OCI-LY3 (cell line): Measurements from ENCODE around the gene KLHL33.

Source experiments
- H2AFZ ChIP-seq: fragments of 200-600, 300-600 bp; shearing (Covaris generic); 2 replicates; pipeline ENCODE4 v1.6.0; 2014; ENCODE audit warnings: antibody characterized with exemption, low read depth, low read length
- H3K27ac ChIP-seq: fragments of 200-600, 300-600 bp; sonication (generic); 2 replicates; pipeline ENCODE4 v1.5.1; 2014; ENCODE audit warnings: mild to moderate bottlenecking, low read length, moderate library complexity, mixed read lengths
- H3K27me3 ChIP-seq: fragments of 200-600, 300-600 bp; sonication (generic); 2 replicates; pipeline ENCODE4 v1.6.1; 2014; ENCODE audit warnings: low read depth, low read length, mixed read lengths
- H3K36me3 ChIP-seq: fragments of 200-600, 300-600 bp; sonication (generic); replicated peaks from 2 replicates; pipeline ENCODE3; 2014; ENCODE audit warnings: low read depth, low read length, mixed read lengths
- H3K4me1 ChIP-seq: fragments of 300-600, 200-600 bp; sonication (generic); 2 replicates; pipeline ENCODE4 v1.6.1; 2014; ENCODE audit warnings: low read length, mixed read lengths
- H3K4me2 ChIP-seq: fragments of 200-600, 300-600 bp; sonication (generic); 2 replicates; pipeline ENCODE4 v1.6.1; 2014; ENCODE audit warnings: low read length, mixed read lengths
- H3K4me3 ChIP-seq: fragments of 300-600, 200-600 bp; sonication (generic); 2 replicates; pipeline ENCODE4 v1.5.1; 2014; ENCODE audit warnings: antibody characterized with exemption, mild to moderate bottlenecking, low read length, moderate library complexity
- H3K79me2 ChIP-seq: fragments of 300-600, 200-600 bp; shearing (Covaris generic); 2 replicates; pipeline ENCODE4 v1.6.1; 2014; ENCODE audit warnings: mild to moderate bottlenecking, low read length, mixed read lengths
- H3K9ac ChIP-seq: fragments of 300-600, 200-600 bp; shearing (Covaris generic); 2 replicates; pipeline ENCODE4 v1.6.0; 2014; ENCODE audit warnings: mild to moderate bottlenecking, low read length, moderate library complexity
- H3K9me3 ChIP-seq: fragments of 200-600, 300-600 bp; shearing (Covaris generic); 2 replicates; pipeline ENCODE4 v1.6.1; 2014; ENCODE audit warnings: low read length, mixed read lengths; ENCODE audit not compliant: insufficient read depth
- H4K20me1 ChIP-seq: fragments of 200-600, 300-600 bp; sonication (generic); 2 replicates; pipeline ENCODE4 v1.6.1; 2016; ENCODE audit warnings: low read length, mixed read lengths; ENCODE audit not compliant: insufficient read depth
- CTCF ChIP-seq: fragments of 200-600, 300-600 bp; sonication (generic); IDR thresholded peaks from 2 replicates; pipeline ENCODE4 v1.5.1; 2014; ENCODE audit warnings: antibody characterized with exemption, low read length, low read depth
- EZH2phosphoT487 ChIP-seq: fragments of 200-600 bp; shearing (Covaris generic); IDR thresholded peaks from 2 replicates; pipeline ENCODE4 v1.6.1; 2018; ENCODE audit warnings: antibody characterized with exemption, mixed run types, low read depth

KLHL33 gene

GRCh38 chr14:20469890-20470602 is 34.1 kb upstream of the KLHL33 start:
- TF ChIP-seq EZH2phosphoT487 (no peak), CTCF (no peak)
- Histone ChIP-seq H3K9ac (peak overlapping the region; percentile 98), H4K20me1 (peaks cover 18% of the 10 kb centered on the region; the same call in 1 of the 2 replicates), H3K4me1 (peaks cover 18% of the 10 kb centered on the region), H3K9me3 (no peaks in the 10 kb centered on the region), H3K4me3 (peak overlapping the region; percentile 92), H3K27ac (peak overlapping the region; percentile 77), H3K27me3 (no peaks in the 10 kb centered on the region), H2AFZ (0 out of 2 replicates have a peak overlapping the region, but pooled peaks have one; percentile 0), H3K79me2 (peaks cover 47% of the 10 kb centered on the region), H3K36me3 (peaks cover 39% of the 10 kb centered on the region), H3K4me2 (peak overlapping the region; percentile 95)

GRCh38 chr14:20469242-20469889 is 33.4 kb upstream of the KLHL33 start, which contains the start of gene PNP:
TSS of gene PNP (plus strand) at chr14:20469406. CDS start at chr14:20469525, 119 bp downstream.
- TF ChIP-seq EZH2phosphoT487 (no peak), CTCF (no peak)
- Histone ChIP-seq H3K36me3 (peaks cover 32% of the 10 kb centered on the region), H3K4me3 (peak within 1 kb of the TSS; percentile 92), H3K27ac (peak within 1 kb of the TSS; percentile 77), H4K20me1 (peaks cover 18% of the 10 kb centered on the region; the same call in 1 of the 2 replicates), H3K9ac (peak within 1 kb of the TSS; percentile 98), H3K79me2 (peaks cover 47% of the 10 kb centered on the region), H2AFZ (peak within 1 kb of the TSS; percentile 67), H3K4me2 (peak within 1 kb of the TSS; percentile 95), H3K27me3 (no peaks in the 10 kb centered on the region), H3K9me3 (no peaks in the 10 kb centered on the region), H3K4me1 (peaks cover 22% of the 10 kb centered on the region)

- peaks cover 18% of the 10 kb centered on the region; the same call in 1 of the 2 replicates for H4K20me1 ChIP-seq
- H3K9ac ChIP-seq: peak overlapping the region; percentile 98
- H3K27me3 ChIP-seq: no peaks in the 10 kb centered on the region
- peaks cover 44% of the 10 kb centered on the region for H3K79me2 ChIP-seq
- no peaks in the 10 kb centered on the region for H3K9me3 ChIP-seq
- no peak for TF ChIP-seq CTCF
- TF ChIP-seq EZH2phosphoT487: no peak
- H3K27ac ChIP-seq: no peak overlapping the region
- H3K4me3 ChIP-seq: peak overlapping the region; percentile 92
- H3K4me2 ChIP-seq: peak overlapping the region; percentile 95
- H3K36me3 ChIP-seq: peaks cover 27% of the 10 kb centered on the region
- H3K4me1 ChIP-seq: peaks cover 23% of the 10 kb centered on the region
- H2AFZ ChIP-seq: peak overlapping the region; percentile 67
Measured at GRCh38 chr14:20468764-20469241, 32.8 kb upstream of the KLHL33 start.
